GM13977 (cell line): ENCODE results near the gene LMX1B.

Experiments
- DNase-seq: peaks from one replicate; pipeline ENCODE4 v3.0.0; 2012; ENCODE audit warnings: low spot score
- in situ Hi-C: fragments of 300-500 bp; cut with MboI; formaldehyde crosslinking; loops from one replicate; pipeline ENCODE4 v1.12.0; 2022; ENCODE audit warnings: low sequenced_read_pairs, low pct_unique_long_range_greater_than_20kb, mixed read lengths, inconsistent platforms; ENCODE audit not compliant: unreplicated experiment
- TF ChIP-seq, protein P1 (sequence below): IDR thresholded peaks from 2 replicates; pipeline ENCODE4 v1.5.1; 2012; ENCODE audit warnings: mild to moderate bottlenecking, control low read depth; ENCODE audit not compliant: insufficient read depth; ENCODE audit errors: extremely low read depth, missing control alignments

LMX1B gene

DNA sequence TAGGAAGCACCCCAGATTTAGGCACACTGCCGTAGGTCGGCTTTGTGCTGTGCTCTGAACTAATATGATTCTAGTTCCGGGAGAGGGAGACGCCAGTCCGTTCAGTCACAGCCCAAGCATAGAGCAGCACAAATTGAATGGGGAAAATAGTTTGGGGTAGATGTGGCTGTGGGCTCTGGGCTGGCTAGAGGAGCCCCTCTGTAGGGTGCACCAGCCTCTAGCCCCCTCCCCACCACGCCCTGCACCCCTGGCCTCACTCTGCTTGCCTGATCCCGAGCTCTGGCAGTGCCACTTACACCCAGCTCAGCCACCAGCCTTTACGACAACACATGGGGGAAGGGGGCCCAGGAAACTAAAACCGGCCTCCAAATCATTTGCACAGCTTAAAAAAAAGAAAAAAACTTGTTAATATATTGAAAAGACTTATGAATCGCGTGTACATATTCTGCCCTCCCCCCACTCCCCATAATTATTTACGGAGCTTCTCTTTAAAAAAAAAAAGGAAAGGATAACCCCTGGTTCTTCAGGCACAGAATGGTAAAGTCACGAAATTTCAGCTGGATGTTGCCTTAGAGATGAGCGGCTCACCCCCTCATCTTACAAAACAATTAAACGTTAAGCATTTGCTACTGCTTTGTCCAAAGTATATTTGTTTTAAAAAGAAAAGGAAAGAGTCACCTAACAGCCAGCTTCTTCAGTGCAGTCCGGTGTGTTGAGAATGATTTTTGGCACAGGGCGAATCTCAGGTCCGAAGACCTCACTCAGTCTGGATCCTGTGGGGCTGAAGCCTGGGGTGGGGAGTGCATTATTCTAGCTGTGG lies 3.5 kb downstream of the LMX1B start:
- in situ Hi-C loops: no loop called here
- TF ChIP-seq, protein P1, sequence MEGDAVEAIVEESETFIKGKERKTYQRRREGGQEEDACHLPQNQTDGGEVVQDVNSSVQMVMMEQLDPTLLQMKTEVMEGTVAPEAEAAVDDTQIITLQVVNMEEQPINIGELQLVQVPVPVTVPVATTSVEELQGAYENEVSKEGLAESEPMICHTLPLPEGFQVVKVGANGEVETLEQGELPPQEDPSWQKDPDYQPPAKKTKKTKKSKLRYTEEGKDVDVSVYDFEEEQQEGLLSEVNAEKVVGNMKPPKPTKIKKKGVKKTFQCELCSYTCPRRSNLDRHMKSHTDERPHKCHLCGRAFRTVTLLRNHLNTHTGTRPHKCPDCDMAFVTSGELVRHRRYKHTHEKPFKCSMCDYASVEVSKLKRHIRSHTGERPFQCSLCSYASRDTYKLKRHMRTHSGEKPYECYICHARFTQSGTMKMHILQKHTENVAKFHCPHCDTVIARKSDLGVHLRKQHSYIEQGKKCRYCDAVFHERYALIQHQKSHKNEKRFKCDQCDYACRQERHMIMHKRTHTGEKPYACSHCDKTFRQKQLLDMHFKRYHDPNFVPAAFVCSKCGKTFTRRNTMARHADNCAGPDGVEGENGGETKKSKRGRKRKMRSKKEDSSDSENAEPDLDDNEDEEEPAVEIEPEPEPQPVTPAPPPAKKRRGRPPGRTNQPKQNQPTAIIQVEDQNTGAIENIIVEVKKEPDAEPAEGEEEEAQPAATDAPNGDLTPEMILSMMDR: no peak
- peak; percentile 23 for DNase-seq

DNA sequence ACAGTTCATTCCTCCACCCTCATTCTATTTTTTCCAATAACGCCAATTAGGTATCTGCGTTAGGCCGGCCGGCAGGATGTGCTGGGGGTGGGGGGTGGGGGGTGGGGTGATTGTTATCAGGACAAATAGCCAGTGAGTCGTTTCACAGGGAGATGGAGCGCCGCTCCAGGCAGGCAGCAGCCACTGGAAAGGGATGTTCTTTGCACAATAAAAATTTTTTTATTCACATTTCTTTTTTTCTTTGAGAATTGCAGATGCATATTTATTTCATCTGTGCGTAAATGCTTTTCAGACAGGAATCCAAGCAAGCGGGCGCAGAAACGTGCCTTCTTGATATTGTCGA lies 4.1 kb downstream of the LMX1B start:
- in situ Hi-C loops: no loop called here
- DNase-seq: no peak
- TF ChIP-seq, protein P1: no peak

DNA sequence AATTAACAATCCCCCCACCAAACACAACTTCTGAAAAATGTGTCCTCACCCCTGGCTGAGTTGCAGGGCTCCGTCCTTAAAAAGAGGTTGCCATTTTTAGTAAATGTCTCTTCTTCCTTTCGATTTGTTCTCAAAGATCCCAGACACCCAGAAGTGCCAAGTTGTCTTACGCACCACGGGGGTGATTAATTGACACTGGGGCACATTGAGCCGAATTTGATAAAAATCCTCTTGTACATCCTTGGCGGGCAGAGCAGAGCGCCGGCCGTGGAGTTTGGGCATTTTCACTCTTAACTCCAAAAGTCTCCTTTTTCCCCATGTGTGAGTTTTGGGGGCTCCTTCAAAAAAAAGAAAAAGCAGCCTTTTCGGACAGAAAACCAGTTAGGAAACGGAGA lies 4.5 kb downstream of the LMX1B start:
- peak; percentile 22 for DNase-seq
- TF ChIP-seq, protein P1: no peak
- in situ Hi-C loops: no loop called here

DNA sequence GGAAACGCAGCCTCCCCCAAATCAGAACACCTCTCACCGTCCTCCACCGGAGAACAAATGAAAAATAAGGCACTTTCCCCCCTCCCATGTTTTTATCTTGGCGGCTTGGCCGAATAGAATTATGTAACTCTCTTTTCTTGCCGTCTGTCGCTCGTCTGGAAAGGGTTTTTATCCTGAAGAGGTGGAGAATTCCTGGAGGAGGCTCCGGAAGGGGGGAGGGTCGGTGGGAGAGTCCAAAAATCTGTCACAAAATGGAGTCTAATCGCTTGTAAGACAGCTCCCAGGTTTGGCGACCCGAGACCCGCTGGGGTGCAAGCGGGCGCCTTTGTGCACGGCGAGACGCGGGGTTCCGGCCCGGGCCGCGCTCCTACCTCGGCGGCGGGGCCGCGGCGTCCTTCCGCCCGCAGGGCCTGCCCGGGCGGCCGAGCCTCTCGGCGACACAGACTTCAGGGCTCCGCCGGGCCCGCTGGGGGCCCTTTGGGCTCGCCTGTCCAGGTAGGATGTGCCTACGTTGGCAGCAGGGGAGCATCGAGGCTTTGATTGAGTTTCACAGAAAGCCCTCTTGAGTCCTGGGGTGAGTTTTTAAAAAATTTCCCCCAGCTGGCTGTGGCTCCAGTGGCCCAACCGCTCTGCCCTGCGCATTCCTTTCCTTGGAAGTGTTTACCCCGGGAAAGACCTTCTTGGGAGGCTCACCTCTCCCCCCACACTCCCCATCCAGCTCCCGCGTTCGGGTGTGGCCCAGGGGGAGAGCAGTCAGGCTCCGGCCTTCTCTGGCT lies 5.0 kb downstream of the LMX1B start:
- DNase-seq: peak; percentile 19
- TF ChIP-seq, protein P1: no peak
- in situ Hi-C loops: no loop called here

DNA sequence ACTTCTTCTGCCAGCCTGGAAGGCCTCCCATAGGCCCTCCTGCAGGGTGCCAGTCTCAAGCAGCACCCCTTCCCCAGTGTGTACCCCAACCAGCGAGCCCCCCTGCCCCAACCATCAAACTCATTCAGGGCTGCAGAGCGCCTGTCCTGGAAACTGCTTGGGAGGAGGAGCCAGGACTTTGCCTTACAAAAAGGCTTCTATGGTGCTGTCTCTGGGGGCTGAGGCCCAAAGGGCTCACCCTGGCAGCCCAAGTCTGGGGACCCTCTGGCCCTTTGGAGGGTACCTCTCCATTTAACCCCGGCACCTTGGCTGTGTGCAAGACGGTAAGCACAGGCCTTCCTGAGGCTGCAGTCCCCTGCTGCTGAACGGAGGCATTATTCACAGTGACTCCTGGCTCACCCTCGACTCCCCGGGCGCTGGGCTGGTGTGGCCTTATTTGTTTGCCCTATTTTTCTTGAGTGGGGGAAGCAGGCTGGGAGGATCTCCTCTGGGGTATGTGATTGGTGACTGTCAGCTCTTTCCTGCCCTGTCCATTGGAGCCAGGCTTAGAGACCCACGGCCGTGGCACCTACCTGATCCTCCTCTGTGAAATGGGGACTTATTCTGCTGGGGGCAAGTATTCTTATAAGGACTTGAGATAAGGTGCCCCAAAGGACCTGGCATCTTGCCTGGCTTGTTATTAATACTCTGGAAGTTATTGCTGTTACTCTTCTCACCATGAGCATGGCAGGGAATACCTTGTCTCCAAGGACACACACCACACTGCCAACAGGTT lies 5.8 kb downstream of the LMX1B start:
- TF ChIP-seq, protein P1: no peak
- no peak for DNase-seq
- in situ Hi-C loops: no loop called here

DNA sequence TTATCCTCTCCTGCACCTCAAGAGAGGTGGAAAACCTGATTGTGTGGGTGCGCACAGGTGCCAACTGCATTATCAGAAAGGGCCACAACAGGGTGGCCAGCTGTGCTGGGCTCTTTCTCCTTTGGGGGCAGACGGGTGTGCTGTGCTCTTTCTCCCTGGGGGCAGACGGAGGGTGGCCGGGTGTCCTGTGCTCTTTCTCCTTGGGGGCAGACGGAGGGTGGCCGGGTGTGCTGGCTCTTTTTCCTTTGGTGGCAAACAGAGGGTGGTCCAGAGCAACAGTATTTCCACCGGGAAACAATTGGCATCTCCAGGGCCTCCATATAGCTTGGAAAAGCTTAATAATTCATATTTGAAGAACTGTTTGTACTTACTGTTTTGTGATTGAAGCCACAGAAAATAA lies 6.8 kb downstream of the LMX1B start:
- TF ChIP-seq, protein P1: no peak
- in situ Hi-C loops: no loop called here
- no peak for DNase-seq
